Common myeloid progenitor, CD34-positive (primary cell): ENCODE results near the gene NAGPA.

ENCODE experiments used
- CTCF ChIA-PET: fragments of 350-600 bp; sonication (Branson Sonifier 250); formaldehyde crosslinking; loops from one replicate; lab custom pipeline; 2021; ENCODE audit warnings: antibody characterized with exemption; lab: Charles Lee
- POLR2A ChIA-PET: fragments of 350-600 bp; sonication (Branson Sonifier 250); formaldehyde crosslinking; loops from one replicate; lab custom pipeline; 2021; ENCODE audit warnings: antibody characterized with exemption; lab: Charles Lee
- DNase-seq, 3 donors: peaks; one replicate each; pipeline versions ENCODE4 v3.0.0 to v3.0.0-alpha.2; 2013
- H3K27ac ChIP-seq, 2 experiments: 1 replicate in 1 of 2; 2 replicates in 1 of 2; pipeline ENCODE4 v1.7.0; 2013; ENCODE audit warnings: inconsistent platforms in 2 of 2, low read length in 2 of 2, mild to moderate bottlenecking in 2 of 2, low read depth in 1 of 2, moderate library complexity in 1 of 2; ENCODE audit not compliant: severe bottlenecking in 2 of 2, insufficient read depth in 1 of 2, poor library complexity in 1 of 2
- H3K27me3 ChIP-seq, 5 experiments: replicated peaks in 2 of 5; 1 replicate in 3 of 5; 2 replicates in 2 of 5; pipeline versions ENCODE4 v1.6.1 to v1.7.0; 2013; ENCODE audit warnings: low read length in 4 of 5, mild to moderate bottlenecking in 2 of 5, moderate library complexity in 2 of 5, inconsistent platforms in 1 of 5; ENCODE audit not compliant: insufficient read depth in 5 of 5, control insufficient read depth in 4 of 5
- H3K36me3 ChIP-seq, 4 experiments: 1 replicate in 2 of 4; 2 replicates in 2 of 4; pipeline versions ENCODE4 v1.6.1 to v1.7.0; 2013; ENCODE audit warnings: low read length in 3 of 4, control low read depth in 1 of 4, mild to moderate bottlenecking in 1 of 4; ENCODE audit not compliant: control insufficient read depth in 4 of 4, insufficient read depth in 4 of 4
- H3K4me1 ChIP-seq, 4 experiments: 1 replicate in 3 of 4; 2 replicates in 1 of 4; pipeline versions ENCODE4 v1.6.1 to v1.7.1; 2013; ENCODE audit warnings: low read length in 3 of 4, mild to moderate bottlenecking in 3 of 4, control low read depth in 1 of 4, inconsistent platforms in 1 of 4, moderate library complexity in 1 of 4; ENCODE audit not compliant: control insufficient read depth in 4 of 4, insufficient read depth in 4 of 4; ENCODE audit errors: control extremely low read depth in 1 of 4
- H3K4me3 ChIP-seq, 7 experiments: 1 replicate in 4 of 7; 2 replicates in 3 of 7; pipeline versions ENCODE4 v1.5.1 to v1.7.0; 2013; ENCODE audit warnings: mild to moderate bottlenecking in 7 of 7, low read length in 6 of 7, moderate library complexity in 6 of 7, inconsistent platforms in 2 of 7, low read depth in 2 of 7, control low read depth in 1 of 7; ENCODE audit not compliant: insufficient read depth in 4 of 7, control insufficient read depth in 1 of 7; ENCODE audit errors: extremely low read depth in 1 of 7
- H3K9me3 ChIP-seq, 5 experiments: 1 replicate in 4 of 5; 2 replicates in 1 of 5; pipeline versions ENCODE4 v1.6.1 to v1.7.1; 2013; ENCODE audit warnings: low read length in 4 of 5, mild to moderate bottlenecking in 2 of 5, inconsistent platforms in 1 of 5, low read depth in 1 of 5, moderate library complexity in 1 of 5; ENCODE audit not compliant: control insufficient read depth in 4 of 5, insufficient read depth in 2 of 5; ENCODE audit errors: control extremely low read depth in 1 of 5
- WGBS: methylation state at CpG from one replicate; pipeline ENCODE4 v1.1.5; 2013; ENCODE audit not compliant: insufficient coverage; 5-methylcytosine and 5-hydroxymethylcytosine counted together

NAGPA gene

GRCh38 chr16:4981473-4981872 is 52.3 kb downstream of the NAGPA start:
- 94% methylated on average over 5 of the region's 7 CpGs for WGBS
- Histone ChIP-seq H3K4me1 (peaks cover 0 to 5% (median 3%) of the 10 kb centered on the region in 4 experiments), H3K36me3 (no peaks in the 10 kb centered on the region), H3K9me3 (peaks cover 0 to 6% (median 0%) of the 10 kb centered on the region in 5 experiments), H3K27ac (no peak overlapping the region), H3K4me3 (no peak overlapping the region), H3K27me3 (peaks cover 0 to 20% (median 8%) of the 10 kb centered on the region in 5 experiments)
- ChIA-PET POLR2A (no interaction called here), CTCF (interaction anchor here (1.0 kb wide), 1 partner anchor 25 kb away, joined by 3 read pairs; no protein-coding TSS in a partner anchor)
- DNase-seq = no peak

- DNase-seq = no peak
- Histone ChIP-seq H3K36me3 (no peaks in the 10 kb centered on the region), H3K9me3 (peaks cover 0 to 4% (median 0%) of the 10 kb centered on the region in 5 experiments), H3K4me3 (no peak overlapping the region), H3K27me3 (peaks cover 0 to 13% (median 8%) of the 10 kb centered on the region in 5 experiments), H3K4me1 (peaks cover 0 to 11% (median 5%) of the 10 kb centered on the region in 4 experiments), H3K27ac (no peak overlapping the region)
- ChIA-PET CTCF (no interaction called here), POLR2A (no interaction called here)
- WGBS = 87% methylated on average over 8 of the region's 10 CpGs
These were observed 53.0 kb downstream of the NAGPA start for GRCh38 chr16:4980691-4981090.

DNA sequence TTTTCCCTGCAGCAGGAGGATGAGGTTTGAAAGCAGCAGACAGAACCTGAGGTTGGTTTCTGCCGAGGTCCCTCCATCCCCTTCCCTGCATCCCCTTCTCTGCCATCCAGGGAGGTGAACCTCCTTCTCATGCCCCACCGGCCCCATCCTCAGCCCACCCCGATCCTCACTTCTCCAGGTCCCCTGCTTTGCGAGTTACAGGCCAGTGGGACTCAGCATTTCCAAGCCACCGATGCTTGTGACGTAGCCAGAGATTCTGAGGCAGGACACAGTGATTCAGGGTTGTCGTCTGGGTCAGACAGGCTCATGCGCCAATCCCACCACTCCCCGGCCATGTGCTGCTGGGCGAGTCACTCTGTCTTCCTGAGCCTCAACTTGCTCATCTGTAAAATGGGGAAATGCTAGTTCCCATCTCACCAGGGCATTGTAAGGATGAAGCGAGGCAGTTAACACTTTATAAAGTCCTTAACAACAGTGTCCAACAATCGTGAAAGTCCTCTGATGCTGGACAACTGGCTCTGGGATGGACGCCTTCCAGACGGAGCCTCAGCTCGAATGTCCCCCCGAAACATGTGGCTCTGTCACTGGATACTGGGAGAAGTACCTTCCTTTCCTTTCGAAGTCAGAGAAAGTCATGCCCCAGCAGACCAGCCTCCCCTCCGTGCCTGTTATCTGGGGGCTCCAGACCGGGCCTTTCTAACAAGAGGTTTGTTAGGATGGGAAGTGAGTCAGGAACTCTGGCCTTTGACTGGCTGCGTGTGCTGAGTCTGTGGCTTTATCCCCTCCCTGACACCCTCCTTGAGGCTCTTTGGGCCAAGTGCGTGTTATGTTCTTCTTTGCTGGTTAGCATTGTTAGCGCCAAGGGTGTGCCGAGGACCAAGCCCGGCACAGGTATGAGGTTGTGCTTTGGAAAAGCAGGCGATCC is 53.7 kb downstream of the NAGPA start:
- no peaks in the 10 kb centered on the region for H3K36me3 ChIP-seq
- ChIA-PET CTCF (interaction anchor here (1.5 kb wide), 1 partner anchor 16 kb away, joined by 3 read pairs; no protein-coding TSS in a partner anchor), POLR2A (no interaction called here)
- peak; percentile 43 to 80 (median 68) for DNase-seq
- peaks cover 0 to 14% (median 6%) of the 10 kb centered on the region in 4 experiments for H3K4me1 ChIP-seq
- H3K27ac ChIP-seq = no peak overlapping the region
- WGBS = 65% methylated on average over 21 of the region's 25 CpGs
- peaks cover 0 to 13% (median 6%) of the 10 kb centered on the region in 5 experiments for H3K27me3 ChIP-seq
- peaks cover 0 to 4% (median 0%) of the 10 kb centered on the region in 5 experiments for H3K9me3 ChIP-seq
- H3K4me3 ChIP-seq = no peak overlapping the region

DNA sequence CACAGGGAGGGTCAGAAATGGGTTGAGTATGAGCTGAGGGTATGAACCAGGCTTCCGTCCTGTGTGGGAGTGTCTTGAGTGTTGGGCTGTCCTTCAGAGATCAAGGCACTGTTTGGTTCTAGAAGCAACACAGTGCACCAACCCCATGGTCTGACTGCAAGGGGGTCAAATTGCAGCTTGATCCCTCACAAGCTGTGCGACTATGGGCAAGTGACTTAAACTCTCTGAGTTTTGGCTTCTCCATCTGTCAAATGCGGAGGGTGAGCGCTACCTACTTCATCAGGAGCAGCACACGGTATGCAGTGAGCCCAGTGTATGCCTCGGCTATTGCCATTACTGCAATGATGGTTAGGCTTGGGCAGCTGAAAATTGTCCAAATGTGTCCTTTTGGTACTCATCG is 54.6 kb downstream of the NAGPA start:
- H3K9me3 ChIP-seq = peaks cover 0 to 3% (median 0%) of the 10 kb centered on the region in 5 experiments
- peaks cover 0 to 9% (median 6%) of the 10 kb centered on the region in 5 experiments for H3K27me3 ChIP-seq
- ChIA-PET POLR2A (no interaction called here), CTCF (interaction anchor here (1.5 kb wide), 1 partner anchor 15 kb away, joined by 3 read pairs; no protein-coding TSS in a partner anchor)
- 90% methylated on average over 7 of the region's 7 CpGs for WGBS
- no peak overlapping the region for H3K27ac ChIP-seq
- no peak overlapping the region for H3K4me3 ChIP-seq
- no peak for DNase-seq
- H3K36me3 ChIP-seq = no peaks in the 10 kb centered on the region
- H3K4me1 ChIP-seq = peaks cover 0 to 14% (median 6%) of the 10 kb centered on the region in 4 experiments

DNA sequence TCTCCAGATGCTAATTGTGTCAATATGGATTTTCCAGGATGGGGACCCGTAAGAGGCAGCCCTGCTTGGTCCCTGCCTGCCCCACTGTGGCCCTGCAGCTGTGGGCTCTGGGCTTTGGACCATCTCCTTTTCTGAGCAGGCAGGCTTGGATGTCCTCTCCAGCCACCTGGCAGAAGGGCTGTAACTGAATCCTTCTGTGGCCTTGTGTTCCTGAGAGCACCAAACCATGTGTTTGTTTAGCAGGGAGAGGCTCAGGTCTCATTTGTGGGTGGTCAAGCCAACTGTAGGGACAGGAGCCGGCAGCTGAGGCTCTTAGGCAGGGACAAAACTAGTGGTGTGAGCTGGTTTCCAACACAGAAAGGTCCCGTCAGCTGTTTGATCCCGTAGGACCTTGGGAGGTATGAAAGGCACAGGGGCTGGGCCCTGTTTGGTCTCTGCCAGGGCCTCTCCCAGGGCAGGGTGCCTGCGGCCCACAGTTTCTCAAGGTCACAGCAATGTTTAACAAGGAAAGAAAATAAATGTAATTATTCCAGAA is 57.1 kb downstream of the NAGPA start:
- POLR2A ChIA-PET = no interaction called here

GRCh38 chr16:4976079-4976478 is 57.7 kb downstream of the NAGPA start:
- Histone ChIP-seq H3K4me1 (peaks cover 0 to 27% (median 6%) of the 10 kb centered on the region in 4 experiments), H3K9me3 (peaks cover 0 to 3% (median 0%) of the 10 kb centered on the region in 5 experiments), H3K36me3 (no peaks in the 10 kb centered on the region), H3K4me3 (no peak overlapping the region), H3K27me3 (peaks cover 0 to 8% (median 2%) of the 10 kb centered on the region in 5 experiments), H3K27ac (no peak overlapping the region)
- CTCF ChIA-PET = interaction anchor here (1.0 to 2.6 kb wide), 2 partner anchors 17 to 27 kb away, joined by 3 to 10 read pairs; partner anchors contain the start of gene SEC14L5
- 100% methylated on average over 1 of the region's 2 CpGs for WGBS
- POLR2A ChIA-PET = no interaction called here
- DNase-seq = peak; percentile 39 to 82 (median 73)

More for the DNA sequence above, 57.1 kb downstream of the NAGPA start:
- peaks cover 0 to 3% (median 0%) of the 10 kb centered on the region in 5 experiments for H3K9me3 ChIP-seq
- no peak overlapping the region for H3K27ac ChIP-seq
- CTCF ChIA-PET = interaction anchor here (1.0 to 2.6 kb wide), 2 partner anchors 18 to 28 kb away, joined by 3 to 10 read pairs; partner anchors contain the start of gene SEC14L5
- H3K36me3 ChIP-seq = no peaks in the 10 kb centered on the region
- peaks cover 0 to 8% (median 2%) of the 10 kb centered on the region in 5 experiments for H3K27me3 ChIP-seq
- no peak for DNase-seq
- no peak overlapping the region for H3K4me3 ChIP-seq
- H3K4me1 ChIP-seq = peaks cover 0 to 27% (median 6%) of the 10 kb centered on the region in 4 experiments
- WGBS = 100% methylated on average over 4 of the region's 5 CpGs
